Kidney epithelial cell (primary cell): ENCODE data around the gene OS9. TPM values are rescaled to one million over a fixed set of nuclear protein-coding genes. Genes with fewer than 3 reads are reported as not detected.
A peak's percentile ranks its signal among the peaks of the same experiment; 100 is the strongest.

Source experiments
- DNase-seq: peaks from one replicate; pipeline ENCODE4 v3.0.0-alpha.2; 2010; ENCODE audit warnings: low read depth
- H3K27me3 ChIP-seq: 2 replicates; pipeline ENCODE4 v1.6.0; 2011; ENCODE audit warnings: low read length; ENCODE audit not compliant: control insufficient read depth, insufficient read depth
- H3K36me3 ChIP-seq: 2 replicates; pipeline ENCODE4 v1.5.1; 2011; ENCODE audit warnings: low read length; ENCODE audit not compliant: control insufficient read depth, insufficient read depth
- H3K4me3 ChIP-seq: 2 replicates; pipeline ENCODE4 v1.5.1; 2011; ENCODE audit warnings: low read depth, mild to moderate bottlenecking, control low read depth, low read length
- total RNA-seq: library from RNA; depleted of rRNA; stranded (reverse); fragments of >200 nt; gene quantifications from 2 replicates; pipeline ENCODE4 v1.2.3, GENCODE V29; 2015
- TF ChIP-seq, protein P1 (sequence below): IDR thresholded peaks from 2 replicates; pipeline ENCODE4 v1.5.1; 2011; ENCODE audit warnings: mild to moderate bottlenecking, moderate library complexity, low read length, control low read depth, inconsistent platforms; ENCODE audit not compliant: insufficient read depth, poor library complexity, severe bottlenecking

Gene OS9
- total RNA-seq, 1 donor from 2014 or later: 310 TPM

DNA sequence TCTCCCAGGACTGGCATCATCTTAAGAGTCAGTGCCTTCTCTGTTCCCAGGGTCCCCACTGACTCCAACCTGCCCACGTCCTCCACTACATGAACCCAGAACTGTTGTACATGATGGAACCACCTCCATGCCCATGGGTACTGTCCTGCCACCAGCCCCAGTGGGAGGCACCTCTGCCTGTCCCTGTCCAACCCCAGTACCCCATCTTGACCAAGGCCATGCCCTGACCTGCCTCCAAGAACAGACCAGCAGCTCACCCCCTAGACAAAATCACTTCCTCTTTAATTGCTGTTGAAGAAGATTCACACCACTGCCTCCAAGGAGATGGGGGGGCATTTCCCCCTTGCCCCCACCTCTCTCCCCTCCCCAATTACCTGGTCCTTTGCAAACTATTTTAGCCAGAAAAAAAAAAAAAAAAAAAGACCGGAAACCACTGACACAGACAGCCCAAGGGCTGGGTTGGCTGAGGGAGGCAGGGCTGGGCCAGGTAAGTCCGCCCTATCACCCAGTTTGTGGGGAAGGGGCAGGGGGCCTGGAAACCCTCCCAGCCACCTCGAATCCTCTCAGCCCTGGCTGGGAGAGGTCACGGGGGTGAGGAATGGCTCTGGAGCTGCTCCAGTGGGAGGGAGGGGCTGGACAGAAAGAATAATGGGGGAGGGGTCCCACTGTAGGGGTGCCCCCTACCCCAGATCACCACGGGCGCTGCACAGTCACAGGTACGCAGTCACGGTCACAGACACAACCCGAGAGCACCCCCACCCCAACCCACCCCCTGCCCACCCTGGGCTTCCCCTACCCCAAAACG is 31.2 kb downstream of the OS9 start:
- H3K27me3 ChIP-seq: peaks cover 42% of the 10 kb centered on the region
- H3K36me3 ChIP-seq: no peaks in the 10 kb centered on the region
- TF ChIP-seq, protein P1, sequence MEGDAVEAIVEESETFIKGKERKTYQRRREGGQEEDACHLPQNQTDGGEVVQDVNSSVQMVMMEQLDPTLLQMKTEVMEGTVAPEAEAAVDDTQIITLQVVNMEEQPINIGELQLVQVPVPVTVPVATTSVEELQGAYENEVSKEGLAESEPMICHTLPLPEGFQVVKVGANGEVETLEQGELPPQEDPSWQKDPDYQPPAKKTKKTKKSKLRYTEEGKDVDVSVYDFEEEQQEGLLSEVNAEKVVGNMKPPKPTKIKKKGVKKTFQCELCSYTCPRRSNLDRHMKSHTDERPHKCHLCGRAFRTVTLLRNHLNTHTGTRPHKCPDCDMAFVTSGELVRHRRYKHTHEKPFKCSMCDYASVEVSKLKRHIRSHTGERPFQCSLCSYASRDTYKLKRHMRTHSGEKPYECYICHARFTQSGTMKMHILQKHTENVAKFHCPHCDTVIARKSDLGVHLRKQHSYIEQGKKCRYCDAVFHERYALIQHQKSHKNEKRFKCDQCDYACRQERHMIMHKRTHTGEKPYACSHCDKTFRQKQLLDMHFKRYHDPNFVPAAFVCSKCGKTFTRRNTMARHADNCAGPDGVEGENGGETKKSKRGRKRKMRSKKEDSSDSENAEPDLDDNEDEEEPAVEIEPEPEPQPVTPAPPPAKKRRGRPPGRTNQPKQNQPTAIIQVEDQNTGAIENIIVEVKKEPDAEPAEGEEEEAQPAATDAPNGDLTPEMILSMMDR: no peak
- H3K4me3 ChIP-seq: no peak overlapping the region
- no peak for DNase-seq

DNA sequence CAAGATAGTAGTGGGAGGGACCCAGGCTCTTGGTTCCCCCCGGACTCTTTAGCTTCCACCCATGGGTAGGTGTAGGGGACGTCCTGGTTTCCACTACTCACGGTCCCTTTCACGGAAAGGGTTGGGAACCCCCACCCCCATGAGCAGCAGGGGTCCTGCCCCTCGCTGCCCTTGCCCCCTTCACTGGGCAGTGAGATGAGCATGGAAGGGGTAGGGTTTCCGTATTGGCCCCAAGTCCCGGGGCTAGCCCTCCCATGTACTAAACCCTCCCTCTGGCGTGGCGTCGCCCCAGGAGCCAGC is 31.9 kb downstream of the OS9 start:
- Histone ChIP-seq H3K27me3 (peaks cover 48% of the 10 kb centered on the region), H3K4me3 (no peak overlapping the region), H3K36me3 (no peaks in the 10 kb centered on the region)
- DNase-seq: no peak
- TF ChIP-seq, protein P1: no peak

DNA sequence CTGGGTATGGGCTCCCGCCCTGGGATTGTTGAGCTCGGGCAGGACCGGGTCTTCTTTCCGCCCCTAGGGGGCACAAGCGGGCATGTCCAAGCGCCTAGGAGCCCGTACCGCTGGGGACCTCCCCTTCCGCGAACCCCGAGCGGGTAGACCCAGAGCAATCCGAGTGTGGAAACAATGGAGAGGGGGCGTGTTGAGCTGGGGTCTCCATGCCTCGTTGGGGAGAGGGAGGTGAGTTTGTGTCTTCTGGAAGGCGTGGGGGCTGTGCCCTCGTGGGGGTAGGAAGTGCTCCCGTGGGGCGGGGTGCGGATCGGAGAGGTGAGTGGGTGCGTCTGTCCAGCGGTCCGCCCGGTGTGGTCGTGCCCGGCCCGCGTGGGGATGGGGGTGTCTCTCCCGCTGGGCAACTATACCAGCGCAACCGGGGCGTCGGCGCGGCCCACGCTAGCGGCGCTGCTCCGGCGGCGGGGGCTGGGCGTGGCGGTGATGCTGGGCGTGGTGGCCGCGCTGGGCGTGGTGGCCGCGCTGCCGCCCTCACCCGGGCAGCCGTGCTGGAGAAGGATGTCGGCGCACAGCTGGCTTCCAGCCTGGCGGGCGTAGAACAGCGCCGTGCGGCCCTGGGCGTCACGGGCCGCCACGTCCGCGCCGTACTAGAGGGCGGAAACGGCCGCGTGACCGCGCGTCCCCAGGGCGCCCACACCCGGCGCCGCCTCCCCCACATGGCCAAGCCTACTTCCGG is 32.4 kb downstream of the OS9 start:
- peak overlapping the region; percentile 57 for H3K4me3 ChIP-seq
- DNase-seq: peak; percentile 26
- TF ChIP-seq, protein P1: peak; percentile 90
- H3K36me3 ChIP-seq: no peaks in the 10 kb centered on the region
- peaks cover 48% of the 10 kb centered on the region for H3K27me3 ChIP-seq

DNA sequence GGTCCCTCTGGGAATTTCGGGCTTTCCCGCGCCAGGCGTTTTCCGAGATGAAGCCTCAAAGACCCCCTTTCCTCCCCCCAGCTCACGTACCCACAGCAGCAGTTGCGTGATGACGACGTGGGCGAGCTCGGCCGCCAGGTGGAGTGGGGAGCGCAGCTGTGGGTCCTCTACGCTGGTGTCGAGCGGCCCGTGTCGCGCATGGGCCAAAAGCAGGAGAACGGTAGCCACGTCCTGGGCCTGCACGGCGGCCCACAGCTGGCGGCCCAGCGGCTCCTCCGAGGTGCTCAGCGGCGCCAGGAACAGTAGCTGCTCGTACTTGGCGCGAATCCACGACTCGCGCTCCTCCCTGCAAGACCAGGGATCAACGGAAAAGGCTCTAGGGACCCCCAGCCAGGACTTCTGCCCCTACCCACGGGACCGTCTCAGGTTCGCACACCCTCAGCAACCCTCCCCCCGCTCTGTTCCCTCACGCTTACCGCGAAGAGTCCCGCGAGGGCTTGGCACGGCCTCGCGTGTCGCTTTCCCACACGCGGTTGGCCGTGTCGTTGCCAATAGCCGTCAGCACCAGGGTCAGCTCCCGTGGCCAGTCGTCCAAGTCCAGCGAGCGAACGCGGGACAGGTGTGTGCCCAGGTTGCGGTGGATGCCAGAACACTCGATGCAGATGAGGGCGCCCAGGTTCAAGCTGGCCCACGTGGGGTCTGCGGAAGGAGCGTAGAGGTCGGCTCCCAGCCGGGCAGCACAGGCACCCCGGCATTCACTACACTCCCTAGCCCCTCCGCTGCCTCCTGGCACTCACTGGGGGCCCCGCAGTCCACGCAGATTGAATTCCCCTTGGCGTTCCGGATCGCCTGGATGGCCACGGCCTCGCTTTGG is 33.2 kb downstream of the OS9 start:
- no peak for DNase-seq
- H3K27me3 ChIP-seq: peaks cover 53% of the 10 kb centered on the region
- TF ChIP-seq, protein P1: peak; percentile 25
- H3K36me3 ChIP-seq: no peaks in the 10 kb centered on the region
- H3K4me3 ChIP-seq: peak overlapping the region; percentile 57

DNA sequence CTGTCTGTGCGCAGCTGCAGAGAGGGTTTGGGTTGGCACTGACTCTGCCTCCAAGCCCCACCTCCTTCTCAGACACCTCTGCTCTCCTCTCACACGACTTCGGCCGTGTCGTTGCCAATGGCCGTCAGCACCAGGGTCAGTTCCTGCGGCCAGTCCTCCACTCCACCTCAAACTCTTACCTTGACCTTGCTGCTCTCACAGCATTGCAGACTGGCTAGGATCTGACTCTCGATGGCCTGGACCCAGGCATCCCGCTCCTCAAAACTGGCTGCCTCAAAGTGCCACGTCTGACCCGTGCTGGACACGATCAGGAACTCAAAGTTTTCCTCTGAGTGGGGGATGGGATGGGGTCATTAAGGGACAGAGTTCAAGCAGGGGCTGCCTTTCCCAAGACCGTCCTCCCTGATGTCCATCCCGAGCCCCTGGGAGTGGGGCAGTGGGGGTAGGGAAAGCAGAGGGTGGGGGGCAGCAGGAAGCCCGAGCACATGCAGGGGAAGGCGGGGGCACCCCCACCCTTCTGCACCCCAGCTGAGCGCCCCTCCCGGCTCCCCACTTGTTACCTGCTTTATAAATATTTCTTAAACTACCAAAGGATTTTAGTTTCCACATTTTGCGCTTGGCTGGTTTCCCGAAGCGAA is 33.9 kb downstream of the OS9 start:
- Histone ChIP-seq H3K4me3 (no peak overlapping the region), H3K27me3 (peaks cover 60% of the 10 kb centered on the region), H3K36me3 (no peaks in the 10 kb centered on the region)
- no peak for DNase-seq
- TF ChIP-seq, protein P1: no peak
